Transverse colon (tissue), 4 donors: ENCODE data around the gene NFASC.

Experiments
- CTCF ChIP-seq, 5 experiments: fragments of 200-600 bp in 3 of 5; fragments of 450-650 bp in 2 of 5; sonication (generic) in 3 of 5; IDR thresholded peaks; 1 replicate in 2 of 5; 2 replicates in 3 of 5; pipeline ENCODE4 v1.5.1; 2016 to 2017; ENCODE audit warnings: antibody characterized with exemption in 5 of 5, inconsistent platforms in 3 of 5, mild to moderate bottlenecking in 2 of 5, moderate library complexity in 1 of 5
- POLR2A ChIP-seq: fragments of 450-650 bp; IDR thresholded peaks from one replicate; pipeline ENCODE4 v1.6.1; 2016; ENCODE audit warnings: antibody characterized with exemption, mild to moderate bottlenecking, moderate library complexity
- POLR2AphosphoS5 ChIP-seq, 3 donors: sonication (generic); formaldehyde crosslinking; IDR thresholded peaks; one replicate each; pipeline ENCODE4 v1.6.1; 2016; ENCODE audit warnings: antibody characterized with exemption in 3 of 3

DNA sequence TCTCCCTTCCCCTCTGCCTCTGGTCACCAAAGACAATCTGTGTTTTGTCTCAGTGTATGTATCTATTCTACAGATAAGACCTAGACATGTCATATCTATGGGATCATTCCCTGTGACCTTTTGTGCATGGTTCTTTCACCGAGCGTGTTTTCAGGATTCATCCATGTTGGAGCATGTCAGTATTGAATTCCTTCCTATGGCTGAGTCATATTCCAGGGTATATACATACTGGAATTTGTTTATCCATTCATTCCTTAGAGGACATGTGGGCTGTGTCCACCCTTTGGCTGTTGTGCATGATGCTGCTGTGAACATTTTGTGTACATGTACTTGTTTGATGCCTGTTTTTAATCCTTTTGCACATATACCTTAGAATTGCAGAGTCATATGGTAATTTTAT lies 69.9 kb downstream of the NFASC start:
- TF ChIP-seq CTCF (IDR thresholded peaks at IDR 0.05), result no peak
- no peak for TF ChIP-seq POLR2A
- TF ChIP-seq POLR2AphosphoS5 (IDR thresholded peaks at IDR 0.05), result no peak
